H1 (cell line): ENCODE measurements around the gene TET2. TPM values are rescaled to one million over a fixed set of nuclear protein-coding genes. Genes with fewer than 3 reads are reported as not detected.

Experiments
- CTCF ChIA-PET: fragments of 300-600 bp; sonication (Branson Sonifier 250); formaldehyde crosslinking; loops from one replicate; lab custom pipeline; 2021; ENCODE audit not compliant: partially characterized antibody; lab: Charles Lee
- POLR2A ChIA-PET: fragments of 300-600 bp; sonication (Branson Sonifier 250); formaldehyde crosslinking; loops from one replicate; lab custom pipeline; 2021; ENCODE audit warnings: inconsistent platforms; ENCODE audit not compliant: partially characterized antibody; lab: Charles Lee
- DNase-seq, 2 experiments: peaks; one replicate each; pipeline versions ENCODE4 v3.0.0 to v3.0.0-alpha.2; 2010 to 2022; ENCODE audit warnings: low spot score in 2 of 2, low read depth in 1 of 2, mixed read lengths in 1 of 2
- FAIRE-seq: peaks from 2 replicates; lab custom pipeline; 2011; peaks lifted over from hg19 to GRCh38; lab: Jason Lieb, UNC
- H2AFZ ChIP-seq: 2 replicates; pipeline ENCODE4 v1.8.1; 2012; ENCODE audit warnings: low read length, inconsistent platforms
- H2AK5ac ChIP-seq: 2 replicates; pipeline ENCODE4 v1.6.1; 2013; ENCODE audit warnings: low read depth, low read length
- H2BK120ac ChIP-seq: replicated peaks from 2 replicates; pipeline ENCODE3; 2013; ENCODE audit warnings: low read depth, low read length, inconsistent platforms
- H2BK12ac ChIP-seq: 2 replicates; pipeline ENCODE4 v1.6.1; 2013; ENCODE audit warnings: low read depth, low read length
- H2BK15ac ChIP-seq: 2 replicates; pipeline ENCODE4 v1.6.1; 2013; ENCODE audit warnings: low read length
- H2BK20ac ChIP-seq: 2 replicates; pipeline ENCODE4 v1.6.1; 2013; ENCODE audit warnings: low read length
- H2BK5ac ChIP-seq: 2 replicates; pipeline ENCODE4 v1.6.1; 2013; ENCODE audit warnings: low read depth, low read length
- H3K14ac ChIP-seq: 2 replicates; pipeline ENCODE4 v1.6.1; 2013; ENCODE audit warnings: inconsistent platforms; ENCODE audit not compliant: insufficient read length
- H3K18ac ChIP-seq: 2 replicates; pipeline ENCODE4 v1.6.1; 2013; ENCODE audit warnings: low read length; ENCODE audit errors: extremely low read depth
- H3K23ac ChIP-seq: 2 replicates; pipeline ENCODE4 v1.6.1; 2013; ENCODE audit warnings: inconsistent platforms; ENCODE audit not compliant: insufficient read length
- H3K23me2 ChIP-seq: 2 replicates; pipeline ENCODE4 v1.6.1; 2013; ENCODE audit warnings: low read depth, low read length
- H3K27ac ChIP-seq: 2 replicates; pipeline ENCODE4 v1.6.1; 2011; ENCODE audit warnings: low read depth, low read length, inconsistent platforms
- H3K27me3 ChIP-seq, 4 experiments: replicated peaks in 1 of 4; 1 replicate in 1 of 4; 2 replicates in 3 of 4; pipeline versions ENCODE4 v1.6.1 to v1.8.1; 2011 to 2013; ENCODE audit warnings: low read length in 3 of 4, mild to moderate bottlenecking in 3 of 4, inconsistent platforms in 2 of 4, mixed read lengths in 2 of 4, moderate library complexity in 1 of 4; ENCODE audit not compliant: control insufficient read depth in 3 of 4, insufficient read depth in 3 of 4; ENCODE audit errors: extremely low read depth in 1 of 4
- H3K36me3 ChIP-seq, 4 experiments: 2 replicates each; pipeline versions ENCODE4 v1.6.1 to v1.8.1; 2011 to 2013; ENCODE audit warnings: mild to moderate bottlenecking in 4 of 4, low read length in 3 of 4, moderate library complexity in 2 of 4, control low read depth in 1 of 4, inconsistent platforms in 1 of 4; ENCODE audit not compliant: insufficient read depth in 4 of 4, control insufficient read depth in 2 of 4
- H3K4ac ChIP-seq: replicated peaks from 2 replicates; pipeline ENCODE3; 2013; ENCODE audit warnings: low read length, low read depth, mixed read lengths, inconsistent platforms; ENCODE audit not compliant: insufficient read length
- H3K4me1 ChIP-seq, 4 experiments: replicated peaks in 1 of 4; 1 replicate in 1 of 4; 2 replicates in 3 of 4; pipeline versions ENCODE4 v1.6.1 to v1.8.1; 2011 to 2013; ENCODE audit warnings: low read length in 3 of 4, inconsistent platforms in 2 of 4, mixed read lengths in 1 of 4; ENCODE audit not compliant: insufficient read depth in 4 of 4, control insufficient read depth in 3 of 4
- H3K4me2 ChIP-seq, 2 experiments: 2 replicates each; pipeline versions ENCODE4 v1.6.1 to v1.8.1; 2011 to 2013; ENCODE audit warnings: low read depth in 2 of 2, low read length in 2 of 2, control low read depth in 1 of 2, inconsistent platforms in 1 of 2, mild to moderate bottlenecking in 1 of 2; ENCODE audit not compliant: insufficient read depth in 1 of 2
- H3K4me3 ChIP-seq, 4 experiments: fragments of 200-600, 300-600 bp in 1 of 4; sonication (generic), shearing (Covaris generic), sonication (Bioruptor Twin) in 1 of 4; 2 replicates each; pipeline versions ENCODE4 v1.5.1 to v1.8.1; 2011 to 2016; ENCODE audit warnings: low read length in 4 of 4, low read depth in 3 of 4, control low read depth in 2 of 4, inconsistent platforms in 2 of 4, mild to moderate bottlenecking in 2 of 4, mixed read lengths in 1 of 4, moderate library complexity in 1 of 4; ENCODE audit not compliant: insufficient read depth in 2 of 4; ENCODE audit errors: extremely low read depth in 1 of 4
- H3K56ac ChIP-seq: replicated peaks from 2 replicates; pipeline ENCODE3; 2013; ENCODE audit warnings: low read depth, mild to moderate bottlenecking, mixed read lengths, low read length, inconsistent platforms; ENCODE audit not compliant: insufficient read length
- H3K79me1 ChIP-seq: 2 replicates; pipeline ENCODE4 v1.6.1; 2013; ENCODE audit warnings: low read depth, low read length, control low read depth
- H3K79me2 ChIP-seq, 2 experiments: 2 replicates each; pipeline versions ENCODE4 v1.6.1 to v1.8.1; 2012 to 2013; ENCODE audit warnings: low read length in 2 of 2, mild to moderate bottlenecking in 2 of 2, inconsistent platforms in 1 of 2; ENCODE audit not compliant: insufficient read depth in 2 of 2, control insufficient read depth in 1 of 2
- H3K9ac ChIP-seq, 4 experiments: replicated peaks in 1 of 4; 1 replicate in 1 of 4; 2 replicates in 3 of 4; pipeline versions ENCODE4 v1.6.1 to v1.8.1; 2011 to 2013; ENCODE audit warnings: low read depth in 3 of 4, low read length in 3 of 4, control low read depth in 2 of 4, mild to moderate bottlenecking in 2 of 4, moderate library complexity in 2 of 4, inconsistent platforms in 1 of 4; ENCODE audit errors: extremely low read depth in 1 of 4
- H3K9me3 ChIP-seq, 2 experiments: 2 replicates each; pipeline versions ENCODE4 v1.6.1 to v1.8.1; 2012 to 2013; ENCODE audit warnings: mild to moderate bottlenecking in 2 of 2, moderate library complexity in 2 of 2, control low read depth in 1 of 2, inconsistent platforms in 1 of 2, low read depth in 1 of 2, low read length in 1 of 2, mixed read lengths in 1 of 2; ENCODE audit not compliant: insufficient read depth in 2 of 2
- H4K20me1 ChIP-seq, 2 experiments: replicated peaks in 1 of 2; 2 replicates each; pipeline versions ENCODE3 to v1.8.1; 2011 to 2013; ENCODE audit warnings: inconsistent platforms in 2 of 2, low read length in 2 of 2, mild to moderate bottlenecking in 1 of 2; ENCODE audit not compliant: insufficient read depth in 2 of 2, control insufficient read depth in 1 of 2
- H4K5ac ChIP-seq: 2 replicates; pipeline ENCODE4 v1.6.1; 2013; ENCODE audit warnings: low read length, low read depth, mixed read lengths, inconsistent platforms; ENCODE audit not compliant: insufficient read length
- H4K8ac ChIP-seq: 2 replicates; pipeline ENCODE4 v1.8.0; 2013; ENCODE audit warnings: mild to moderate bottlenecking, moderate library complexity, low read length, inconsistent platforms; ENCODE audit not compliant: insufficient read depth; ENCODE audit errors: extremely low read depth
- H4K91ac ChIP-seq: replicated peaks from 2 replicates; pipeline ENCODE3; 2013; ENCODE audit warnings: low read length, mixed read lengths, inconsistent platforms; ENCODE audit not compliant: insufficient read length
- CTBP2 ChIP-seq: IDR thresholded peaks from 2 replicates; pipeline ENCODE4 v1.7.0; 2011; ENCODE audit warnings: borderline replicate concordance, mild to moderate bottlenecking, moderate library complexity, mixed read lengths, low read length; ENCODE audit not compliant: insufficient read depth, insufficient read length
- RFX5 ChIP-seq: IDR thresholded peaks from 2 replicates; pipeline ENCODE4 v1.6.1; 2011; ENCODE audit warnings: low read depth, low read length, improper control_type of control experiment, borderline replicate concordance
- RXRA ChIP-seq: IDR thresholded peaks from 2 replicates; pipeline ENCODE4 v1.6.1; 2011; ENCODE audit warnings: low read depth, mild to moderate bottlenecking, low read length, moderate library complexity; ENCODE audit not compliant: insufficient read depth
- SRF ChIP-seq: IDR thresholded peaks from 2 replicates; pipeline ENCODE4 v1.6.1; 2011; ENCODE audit warnings: mild to moderate bottlenecking, low read depth, low read length, moderate library complexity
- YY1 ChIP-seq: IDR thresholded peaks from 2 replicates; pipeline ENCODE4 v1.6.1; 2011; ENCODE audit warnings: low read depth, mild to moderate bottlenecking, low read length
- WGBS, 2 experiments: shearing (Covaris generic) in 1 of 2; methylation state at CpG; one replicate each; pipeline versions ENCODE4 v1.1.6 to v1.1.7; 2013 to 2015; ENCODE audit warnings: low lambda C conversion rate in 2 of 2, mixed read lengths in 2 of 2, inconsistent platforms in 1 of 2, low coverage in 1 of 2, missing lambda C conversion rate in 1 of 2; ENCODE audit not compliant: insufficient replicate concordance in 2 of 2, insufficient coverage in 1 of 2, insufficient read length in 1 of 2; ENCODE audit errors: extremely low coverage in 1 of 2, missing lambda C conversion rate in 1 of 2; 5-methylcytosine and 5-hydroxymethylcytosine counted together
- polyA plus RNA-seq, 7 experiments: library from polyadenylated mRNA; depleted of rRNA in 3 of 7; stranded (reverse) in 5 of 7; unstranded in 2 of 7; fragments of >200 nt in 5 of 7; fragments of 200-250 nt in 2 of 7; gene quantifications; 1 replicate in 5 of 7; 2 replicates in 1 of 7; 4 replicates in 1 of 7; pipeline versions ENCODE4 v1.2.1 to v1.2.3, GENCODE V29; 2011 to 2013; ENCODE audit warnings: missing spikeins in 2 of 7, mixed read lengths in 2 of 7
- total RNA-seq: library from RNA; stranded (reverse); fragmentation: NEBNext Ultra II Directional; extraction: Animal tissue kit (Norgen Biotek cat#: 25700); gene quantifications from 2 replicates; pipeline ENCODE4 v1.2.1, GENCODE V29; 2021

TET2 gene
- total and polyA plus RNA-seq, 2 of the 8 experiments (the other 6 are each of a cell fraction or from before 2014, with no cell fraction given): 1.0 to 2.6 TPM

DNA sequence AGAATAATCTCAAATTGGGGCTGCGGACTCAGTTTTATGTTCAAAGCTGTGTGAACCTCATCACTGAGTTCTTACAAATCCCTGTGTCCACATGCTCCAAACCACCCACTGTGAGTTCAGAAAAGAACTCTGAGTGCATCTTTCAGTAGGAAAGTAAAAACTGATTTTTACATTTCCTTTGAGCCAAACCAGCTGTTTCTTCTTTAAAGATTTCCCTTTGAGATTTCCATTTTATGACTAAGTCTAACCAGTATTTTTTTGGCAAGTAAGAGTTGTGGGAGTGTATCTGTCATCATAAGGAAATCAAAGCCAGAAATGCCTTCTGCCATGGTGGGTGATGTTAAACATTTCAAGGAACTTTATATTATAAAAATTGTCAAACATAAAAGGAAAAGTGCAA lies 100.0 kb downstream of the TET2 start:
- WGBS, 2 experiments: 100% methylated on average over 1 of the region's 1 CpG; no CpG with 5 or more reads in 1 of the 2 experiments
- H3K27ac ChIP-seq: no peak overlapping the region

More for the DNA sequence above, 100.0 kb downstream of the TET2 start:
- H3K79me1 ChIP-seq: no peaks in the 10 kb centered on the region
- H3K4me1 ChIP-seq: 0 out of 7 replicates have a peak, but pooled peaks cover 0 to 2% (median 0%) of the 10 kb centered on the region in 4 experiments
- H3K4ac ChIP-seq: no peak overlapping the region
- no peaks in the 10 kb centered on the region for H3K27me3 ChIP-seq
- H2BK20ac ChIP-seq: no peak overlapping the region
- H4K5ac ChIP-seq: no peak overlapping the region
- no peak overlapping the region for H2AK5ac ChIP-seq
- POLR2A ChIA-PET: no interaction called here
- H3K4me3 ChIP-seq: no peak overlapping the region
- H2BK15ac ChIP-seq: no peak overlapping the region
- CTCF ChIA-PET: no interaction called here
- no peaks in the 10 kb centered on the region for H3K9me3 ChIP-seq
- FAIRE-seq: no peak
- H3K14ac ChIP-seq: no peak overlapping the region
- H4K8ac ChIP-seq: no peak overlapping the region
- no peak overlapping the region for H3K23ac ChIP-seq
- no peak overlapping the region for H3K18ac ChIP-seq
- H3K9ac ChIP-seq: no peak overlapping the region
- no peak overlapping the region for H2BK5ac ChIP-seq
- no peak overlapping the region for H3K56ac ChIP-seq
- no peak overlapping the region for H2BK120ac ChIP-seq
- no peak overlapping the region for H2AFZ ChIP-seq
- TF ChIP-seq RFX5 (no peak), YY1 (no peak), RXRA (no peak), CTBP2 (no peak), SRF (no peak)
- H3K4me2 ChIP-seq: no peak overlapping the region
- H4K91ac ChIP-seq: no peak overlapping the region
- H3K36me3 ChIP-seq: no peaks in the 10 kb centered on the region
- no peaks in the 10 kb centered on the region for H4K20me1 ChIP-seq
- no peak for DNase-seq
- H3K23me2 ChIP-seq: no peaks in the 10 kb centered on the region; the same call in 1 of the 2 replicates
- no peak overlapping the region for H2BK12ac ChIP-seq
- no peaks in the 10 kb centered on the region for H3K79me2 ChIP-seq
